Spleen (tissue), 11 donors: ENCODE results near the gene ARHGAP25. TPM values are rescaled to one million over a fixed set of nuclear protein-coding genes. Genes with fewer than 3 reads are reported as not detected.

Experiments used
- DNase-seq: peaks from one replicate; pipeline ENCODE4 v3.0.0-alpha.2; 2020
- H3K27ac ChIP-seq, 8 donors: fragments of 200-600 bp; sonication (generic) in 7 of 8; 1 replicate in 4 of 8; 2 replicates in 4 of 8; pipeline versions ENCODE4 v1.5.0 to v1.8.0; 2016 to 2021; ENCODE audit warnings: inconsistent platforms in 4 of 8, mild to moderate bottlenecking in 4 of 8, moderate library complexity in 1 of 8
- H3K27me3 ChIP-seq, 7 donors: fragments of 200-600 bp; sonication (generic) in 6 of 7; replicated peaks in 1 of 7; 1 replicate in 4 of 7; 2 replicates in 3 of 7; pipeline versions ENCODE4 v1.5.0 to v1.8.0; 2016 to 2021; ENCODE audit warnings: inconsistent platforms in 3 of 7, mild to moderate bottlenecking in 1 of 7
- H3K36me3 ChIP-seq, 6 donors: fragments of 200-600 bp; sonication (generic) in 5 of 6; 1 replicate in 4 of 6; 2 replicates in 2 of 6; pipeline versions ENCODE4 v1.5.0 to v1.8.0; 2016 to 2021; ENCODE audit warnings: inconsistent platforms in 2 of 6
- H3K4me1 ChIP-seq, 6 donors: fragments of 200-600 bp; sonication (generic) in 5 of 6; 1 replicate in 3 of 6; 2 replicates in 3 of 6; pipeline versions ENCODE4 v1.5.0 to v1.8.0; 2016 to 2021; ENCODE audit warnings: inconsistent platforms in 3 of 6
- H3K4me3 ChIP-seq, 8 donors: fragments of 200-600 bp; sonication (generic) in 7 of 8; 1 replicate in 4 of 8; 2 replicates in 4 of 8; pipeline versions ENCODE4 v1.5.0 to v1.8.0; 2016 to 2021; ENCODE audit warnings: inconsistent platforms in 4 of 8, mild to moderate bottlenecking in 4 of 8, moderate library complexity in 2 of 8
- H3K9me3 ChIP-seq, 8 donors: fragments of 200-600 bp; sonication (generic) in 7 of 8; 1 replicate in 4 of 8; 2 replicates in 4 of 8; pipeline versions ENCODE4 v1.5.0 to v1.8.0; 2016 to 2021; ENCODE audit warnings: inconsistent platforms in 4 of 8
- CTCF ChIP-seq, 11 experiments: fragments of 200-600 bp in 7 of 11; fragments of 450-650 bp in 4 of 11; sonication (generic) in 4 of 11; IDR thresholded peaks in 8 of 11; conservative IDR thresholded peaks in 3 of 11; 1 replicate in 7 of 11; 2 replicates in 4 of 11; pipeline versions ENCODE4 v1.4.0 to v1.8.0; 2016 to 2021; ENCODE audit warnings: antibody characterized with exemption in 11 of 11, inconsistent platforms in 4 of 11, mild to moderate bottlenecking in 1 of 11
- POLR2A ChIP-seq, 3 donors: fragments of 450-650 bp; IDR thresholded peaks; one replicate each; pipeline ENCODE4 v1.5.1; 2017; ENCODE audit warnings: antibody characterized with exemption in 3 of 3, mild to moderate bottlenecking in 1 of 3
- POLR2AphosphoS5 ChIP-seq, 3 donors: sonication (generic); formaldehyde crosslinking; IDR thresholded peaks; one replicate each; pipeline ENCODE4 v1.5.1; 2017; ENCODE audit warnings: antibody characterized with exemption in 3 of 3
- WGBS, 5 donors: extraction: QIAGEN DNeasy Blood & Tissue Kit in 3 of 5; methylation state at CpG; one replicate each; pipeline versions ENCODE4 v1.1.5 to v1.1.7; 2013 to 2018; 5-methylcytosine and 5-hydroxymethylcytosine counted together
- intact Hi-C: fragments of 100-400 bp; cut with DNase I; formaldehyde crosslinking; loops from one replicate; pipeline ENCODE4 v1.15.0; 2023; ENCODE audit warnings: low total_unique reads
- polyA plus RNA-seq, 3 donors: library from polyadenylated mRNA; stranded (reverse); fragments of 200-250 nt; gene quantifications; one replicate each; pipeline ENCODE4 v1.2.1, GENCODE V29; 2013
- total RNA-seq, 7 donors: library from RNA; depleted of rRNA in 3 of 7; stranded (reverse); fragments of >200 nt in 3 of 7; fragmentation: NEBNext Ultra II Directional in 4 of 7; extraction: Animal tissue kit (Norgen Biotek cat#: 25700) in 4 of 7; gene quantifications; one replicate each; pipeline versions ENCODE4 v1.1.0 to v1.2.1, GENCODE V29; 2016 to 2021
- donor health status: healthy with polysubstance abuse.
- donor health status: DM: no; HTN: no; CAD: no; lungs with moderate emphysema.
- donor health status: DM: no; HTN: no; CAD: no.
- donor health status: Bipolar disorder and iron deficiency.
- donor health status: healthy.
- donor health status: DM: no; HTN: no; CAD: no.
- donor health status: DM: yes; HTN: yes; CAD: no.

Gene ARHGAP25
- total and polyA plus RNA-seq, 10 donors = 72.0 to 173 (median 130) TPM

- no peak for DNase-seq
- intact Hi-C loops = no loop called here
- H3K27me3 ChIP-seq = no peaks in the 10 kb centered on the region
- H3K27ac ChIP-seq = no peak overlapping the region
- H3K4me3 ChIP-seq = no peak overlapping the region
- no peak for TF ChIP-seq CTCF (IDR thresholded peaks at IDR 0.05 in 8 of 11, conservative IDR thresholded peaks at IDR 0.05 in 3 of 11)
- H3K4me1 ChIP-seq = peaks cover 0 to 20% (median 0%) of the 10 kb centered on the region in 6 donors
- H3K36me3 ChIP-seq = no peaks in the 10 kb centered on the region
- H3K9me3 ChIP-seq = no peaks in the 10 kb centered on the region
These were observed 130.5 kb downstream of the ARHGAP25 start for GRCh38 chr2:68865108-68865507.

GRCh38 chr2:68870215-68870614 lies 135.6 kb downstream of the ARHGAP25 start:
- TF ChIP-seq POLR2AphosphoS5 (IDR thresholded peaks at IDR 0.05) = no peak
- TF ChIP-seq POLR2A (IDR thresholded peaks at IDR 0.05) = no peak
- TF ChIP-seq CTCF (IDR thresholded peaks at IDR 0.05 in 8 of 11, conservative IDR thresholded peaks at IDR 0.05 in 3 of 11) = no peak
- Histone ChIP-seq H3K4me3 (no peak overlapping the region), H3K36me3 (no peaks in the 10 kb centered on the region), H3K9me3 (no peaks in the 10 kb centered on the region), H3K27ac (no peak overlapping the region), H3K4me1 (no peaks in the 10 kb centered on the region), H3K27me3 (no peaks in the 10 kb centered on the region)
- intact Hi-C loops = no loop called here
- 39 to 59% (median 49%) methylated on average over 2 of the region's 2 CpGs for WGBS, 5 donors
- DNase-seq = no peak

GRCh38 chr2:68871159-68871764 lies 136.7 kb downstream of the ARHGAP25 start, which contains the start of gene BMP10:
Gene BMP10 (minus strand): TSS chr2:68871397. CDS start chr2:68871358, 39 bp downstream.
- no peaks in the 10 kb centered on the region for H3K4me1 ChIP-seq
- no peak within 1 kb of the TSS for H3K27ac ChIP-seq
- DNase-seq = no peak
- no peaks in the 10 kb centered on the region for H3K36me3 ChIP-seq
- 77 to 93% (median 87%) methylated on average over 6 of the region's 6 CpGs for WGBS, 5 donors
- H3K27me3 ChIP-seq = no peaks in the 10 kb centered on the region
- TF ChIP-seq CTCF (IDR thresholded peaks at IDR 0.05 in 8 of 11, conservative IDR thresholded peaks at IDR 0.05 in 3 of 11) (no peak), POLR2AphosphoS5 (IDR thresholded peaks at IDR 0.05) (no peak), POLR2A (IDR thresholded peaks at IDR 0.05) (no peak)
- no peaks in the 10 kb centered on the region for H3K9me3 ChIP-seq
- no peak within 1 kb of the TSS for H3K4me3 ChIP-seq
- intact Hi-C loops = no loop called here

Other genes starting within 250 kb of the ARHGAP25 start
- gene PROKR1, start 91.2 kb upstream of the ARHGAP25 start, total RNA-seq = under 1 TPM in 1 of 7 donors, not detected in 6; 0.09 TPM
- gene PROKR1, start 91.2 kb upstream of the ARHGAP25 start, polyA plus RNA-seq = under 1 TPM in 2 of 3 donors, not detected in 1; 0.02 to 0.03 TPM
- gene BMP10, start 136.6 kb downstream of the ARHGAP25 start, total RNA-seq = not detected
- not detected for gene BMP10, start 136.6 kb downstream of the ARHGAP25 start, polyA plus RNA-seq
- not detected for gene GKN2, start 218.1 kb downstream of the ARHGAP25 start, total RNA-seq
- under 1 TPM in 2 of 3 donors, not detected in 1; 0.12 to 0.26 TPM for gene GKN2, start 218.1 kb downstream of the ARHGAP25 start, polyA plus RNA-seq
- not detected for gene GKN1, start 239.8 kb downstream of the ARHGAP25 start, total RNA-seq
- gene GKN1, start 239.8 kb downstream of the ARHGAP25 start, polyA plus RNA-seq = under 1 TPM in 1 of 3 donors, not detected in 2; 0.28 TPM